ENCODE results near the gene KRTAP21-3.
"Not testable (repeated sequence)": the region's sequence is repeated elsewhere in the genome, so short reads cannot be mapped to it uniquely, and the experiment has no call there.

The KRTAP21-3 gene, protein sequence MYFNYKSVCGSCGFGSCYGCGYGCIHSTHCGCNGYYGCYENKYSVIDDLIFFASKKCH

GRCh38 chr21:30718239-30718909 lies at the start of gene KRTAP21-3:
TSS of gene KRTAP21-3 (minus strand) at chr21:30718777. CDS start at chr21:30718759, 18 bp downstream.
- H2AFZ ChIP-seq, result no peak within 1 kb of the TSS
- H3K36me3 ChIP-seq (ENCODE audit: control insufficient read depth, insufficient read depth, low read length), result no peaks in the 10 kb centered on the region
- no peaks in the 10 kb centered on the region for H3K79me2 ChIP-seq
- H3K4me3 ChIP-seq (ENCODE audit: low read depth, low read length), result no peak within 1 kb of the TSS
- no peaks in the 10 kb centered on the region for H3K4me1 ChIP-seq
- H3K9ac ChIP-seq, result no peak within 1 kb of the TSS
- H3K4me2 ChIP-seq (ENCODE audit: low read length), result no peak within 1 kb of the TSS
- H3K9me3 ChIP-seq (ENCODE audit: control insufficient read depth, low read length), result no peaks in the 10 kb centered on the region
- no peak within 1 kb of the TSS for H3K27ac ChIP-seq
- H3K27me3 ChIP-seq (ENCODE audit: control insufficient read depth, insufficient read depth, low read length), result no peaks in the 10 kb centered on the region
- TF ChIP-seq CTCF (IDR thresholded peaks at IDR 0.05), result no peak

GRCh38 chr21:30760776-30761175 lies 42.2 kb upstream of the KRTAP21-3 start:
- H3K4me3 ChIP-seq (ENCODE audit: low read depth, low read length), result no peak overlapping the region
- H3K4me1 ChIP-seq, result no peaks in the 10 kb centered on the region
- H3K9ac ChIP-seq, result no peak overlapping the region
- no peaks in the 10 kb centered on the region for H3K79me2 ChIP-seq
- H3K36me3 ChIP-seq (ENCODE audit: control insufficient read depth, insufficient read depth, low read length), result no peaks in the 10 kb centered on the region
- H3K9me3 ChIP-seq (ENCODE audit: control insufficient read depth, low read length), result no peaks in the 10 kb centered on the region
- no peak for TF ChIP-seq CTCF (IDR thresholded peaks at IDR 0.05)
- no peak overlapping the region for H3K27ac ChIP-seq
- H3K4me2 ChIP-seq (ENCODE audit: low read length), result no peak overlapping the region
- H3K27me3 ChIP-seq (ENCODE audit: control insufficient read depth, insufficient read depth, low read length), result no peaks in the 10 kb centered on the region
- H2AFZ ChIP-seq, result no peak overlapping the region

DNA sequence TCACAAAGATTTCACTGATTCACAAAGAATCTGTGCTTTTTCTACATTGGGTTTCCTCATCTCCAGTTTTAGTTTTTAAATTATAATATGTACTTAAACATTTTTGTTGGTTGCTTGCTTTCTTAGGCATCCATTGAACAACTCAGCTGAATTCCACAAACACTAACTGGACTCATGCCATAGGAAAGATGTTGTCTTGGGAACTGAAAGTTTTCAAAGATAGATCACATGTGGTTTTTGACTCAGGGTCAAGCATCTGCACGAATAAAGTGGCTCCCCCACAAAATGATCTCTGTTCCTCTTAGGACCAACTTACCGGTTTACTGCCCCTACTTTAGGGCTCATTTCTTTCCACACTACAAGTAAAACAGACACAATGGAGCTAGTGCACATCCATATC lies 39.7 kb upstream of the KRTAP21-3 start:
- H3K9me3 ChIP-seq (ENCODE audit: control insufficient read depth, low read length), result no peaks in the 10 kb centered on the region
- no peak overlapping the region for H3K9ac ChIP-seq
- no peak overlapping the region for H3K4me3 ChIP-seq (ENCODE audit: low read depth, low read length)
- H3K4me2 ChIP-seq (ENCODE audit: low read length), result no peak overlapping the region
- TF ChIP-seq CTCF (IDR thresholded peaks at IDR 0.05), result no peak
- no peaks in the 10 kb centered on the region for H3K79me2 ChIP-seq
- no peak overlapping the region for H3K27ac ChIP-seq
- no peaks in the 10 kb centered on the region for H3K4me1 ChIP-seq
- no peaks in the 10 kb centered on the region for H3K27me3 ChIP-seq (ENCODE audit: control insufficient read depth, insufficient read depth, low read length)
- H2AFZ ChIP-seq, result no peak overlapping the region
- no peaks in the 10 kb centered on the region for H3K36me3 ChIP-seq (ENCODE audit: control insufficient read depth, insufficient read depth, low read length)

GRCh38 chr21:30755328-30755727 lies 36.8 kb upstream of the KRTAP21-3 start, which contains the start of gene KRTAP21-1:
TSS of gene KRTAP21-1 (minus strand) at chr21:30755428. CDS start at chr21:30755378, 50 bp downstream.
- H3K27me3 ChIP-seq (ENCODE audit: control insufficient read depth, insufficient read depth, low read length); H3K36me3 ChIP-seq (ENCODE audit: control insufficient read depth, insufficient read depth, low read length); H3K9ac ChIP-seq; H3K4me1 ChIP-seq; H3K27ac ChIP-seq; H3K9me3 ChIP-seq (ENCODE audit: control insufficient read depth, low read length); H3K4me2 ChIP-seq (ENCODE audit: low read length); H3K79me2 ChIP-seq; H2AFZ ChIP-seq; H3K4me3 ChIP-seq (ENCODE audit: low read depth, low read length): not testable (repeated sequence)

DNA sequence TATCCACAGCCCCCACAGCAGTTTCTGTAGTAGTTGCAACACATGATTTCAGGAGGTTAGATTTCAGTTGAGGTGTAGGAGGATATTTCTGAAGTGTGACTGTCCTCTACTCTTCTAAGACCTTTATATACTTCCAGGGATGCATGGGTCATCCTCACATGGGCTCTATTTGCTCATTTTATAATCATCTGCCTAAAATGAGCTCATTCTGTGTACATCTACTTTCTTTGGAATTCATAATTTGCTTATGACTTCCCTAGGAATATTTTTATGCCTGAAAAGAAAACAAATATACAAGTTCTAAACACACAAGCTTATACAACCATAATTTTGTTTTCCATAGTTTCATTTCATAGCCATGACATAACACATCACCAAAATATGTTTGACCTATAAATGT lies 28.6 kb upstream of the KRTAP21-3 start, which contains the start of gene KRTAP21-2:
KRTAP21-2 (minus strand) TSS at position 101 of the 400 bp plus-strand sequence; CDS start at position 44, 57 bp downstream.
- Histone ChIP-seq H3K4me3 (ENCODE audit: low read depth, low read length) (no peak within 1 kb of the TSS), H3K4me2 (ENCODE audit: low read length) (no peak within 1 kb of the TSS), H3K36me3 (ENCODE audit: control insufficient read depth, insufficient read depth, low read length) (no peaks in the 10 kb centered on the region), H3K79me2 (no peaks in the 10 kb centered on the region), H3K27ac (no peak within 1 kb of the TSS), H3K9me3 (ENCODE audit: control insufficient read depth, low read length) (no peaks in the 10 kb centered on the region), H3K9ac (no peak within 1 kb of the TSS), H3K4me1 (no peaks in the 10 kb centered on the region), H3K27me3 (ENCODE audit: control insufficient read depth, insufficient read depth, low read length) (no peaks in the 10 kb centered on the region), H2AFZ (no peak within 1 kb of the TSS)
- no peak for TF ChIP-seq CTCF (IDR thresholded peaks at IDR 0.05)
